AG04450 (cell line): ENCODE results near the gene HTATSF1. TPM values are rescaled to one million over a fixed set of nuclear protein-coding genes. Genes with fewer than 3 reads are reported as not detected.

Experiments
- CTCF ChIA-PET: fragments of 300-600, 350-600 bp; formaldehyde crosslinking; extraction: SDS; loops from one replicate; lab custom pipeline; 2022; ENCODE audit warnings: antibody characterized with exemption, inconsistent platforms; lab: Charles Lee
- POLR2A ChIA-PET: fragments of 350-600 bp; formaldehyde crosslinking; extraction: SDS; loops from one replicate; lab custom pipeline; 2021; ENCODE audit warnings: antibody characterized with exemption, inconsistent platforms; lab: Yijun Ruan, JAX
- DNase-seq: peaks from one replicate; pipeline ENCODE4 v3.0.0-alpha.2; 2011; ENCODE audit warnings: low read depth, low spot score
- H3K27ac ChIP-seq: one replicate; pipeline ENCODE4 v1.5.1; 2012; ENCODE audit warnings: low read depth, low read length, control low read depth
- H3K27me3 ChIP-seq: one replicate; pipeline ENCODE4 v1.6.0; 2012; ENCODE audit warnings: low read length; ENCODE audit not compliant: control insufficient read depth, insufficient read depth
- H3K4me3 ChIP-seq: 2 replicates; pipeline ENCODE4 v1.5.1; 2011; ENCODE audit warnings: mild to moderate bottlenecking, low read depth, low read length, control low read depth
- H3K9me3 ChIP-seq: 2 replicates; pipeline ENCODE4 v1.5.1; 2012; ENCODE audit warnings: low read length; ENCODE audit not compliant: control insufficient read depth, insufficient read depth
- polyA plus RNA-seq: library from polyadenylated mRNA; depleted of rRNA; stranded (reverse); fragments of >200 nt; gene quantifications from 2 replicates; pipeline ENCODE4 v1.2.3, GENCODE V29; 2011; rRNA removed
- small RNA-seq: library from RNA; depleted of rRNA; stranded (forward); fragments of <200 nt; gene quantifications from one replicate; pipeline ENCODE3, GENCODE V24; 2012; ENCODE audit warnings: low read depth; ENCODE audit not compliant: insufficient read length
- TF ChIP-seq, protein P1 (sequence below): IDR thresholded peaks from 2 replicates; pipeline ENCODE4 v1.5.1; 2011; ENCODE audit warnings: low read depth, low read length, control low read depth, inconsistent platforms

HTATSF1 gene
- polyA plus RNA-seq, 1 experiment = 1.8 TPM

DNA sequence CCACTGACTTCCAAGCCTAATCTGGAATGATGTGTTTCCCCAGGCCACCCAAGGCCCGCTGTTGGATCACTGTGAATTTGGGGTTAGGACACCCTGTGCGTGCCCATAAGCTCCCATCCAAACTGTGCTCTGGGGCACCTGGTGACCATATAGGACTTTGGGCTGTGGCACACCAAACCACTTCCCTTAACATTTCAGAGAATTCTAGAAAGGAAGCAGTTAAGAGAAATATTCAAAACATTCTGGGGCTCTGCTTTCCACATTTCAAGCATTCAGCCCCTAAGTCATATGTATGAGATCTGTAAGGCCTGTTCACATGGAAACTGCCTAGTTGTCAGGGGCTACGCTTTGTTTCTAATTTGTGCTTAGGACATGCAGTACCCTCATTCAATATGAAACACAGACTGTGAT is 49.0 kb downstream of the HTATSF1 start:
- H3K4me3 ChIP-seq = no peak overlapping the region
- POLR2A ChIA-PET = no interaction called here
- CTCF ChIA-PET = no interaction called here
- no peak for DNase-seq
- no peaks in the 10 kb centered on the region for H3K27me3 ChIP-seq
- TF ChIP-seq, protein P1, sequence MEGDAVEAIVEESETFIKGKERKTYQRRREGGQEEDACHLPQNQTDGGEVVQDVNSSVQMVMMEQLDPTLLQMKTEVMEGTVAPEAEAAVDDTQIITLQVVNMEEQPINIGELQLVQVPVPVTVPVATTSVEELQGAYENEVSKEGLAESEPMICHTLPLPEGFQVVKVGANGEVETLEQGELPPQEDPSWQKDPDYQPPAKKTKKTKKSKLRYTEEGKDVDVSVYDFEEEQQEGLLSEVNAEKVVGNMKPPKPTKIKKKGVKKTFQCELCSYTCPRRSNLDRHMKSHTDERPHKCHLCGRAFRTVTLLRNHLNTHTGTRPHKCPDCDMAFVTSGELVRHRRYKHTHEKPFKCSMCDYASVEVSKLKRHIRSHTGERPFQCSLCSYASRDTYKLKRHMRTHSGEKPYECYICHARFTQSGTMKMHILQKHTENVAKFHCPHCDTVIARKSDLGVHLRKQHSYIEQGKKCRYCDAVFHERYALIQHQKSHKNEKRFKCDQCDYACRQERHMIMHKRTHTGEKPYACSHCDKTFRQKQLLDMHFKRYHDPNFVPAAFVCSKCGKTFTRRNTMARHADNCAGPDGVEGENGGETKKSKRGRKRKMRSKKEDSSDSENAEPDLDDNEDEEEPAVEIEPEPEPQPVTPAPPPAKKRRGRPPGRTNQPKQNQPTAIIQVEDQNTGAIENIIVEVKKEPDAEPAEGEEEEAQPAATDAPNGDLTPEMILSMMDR = no peak
- H3K9me3 ChIP-seq = no peaks in the 10 kb centered on the region
- no peak overlapping the region for H3K27ac ChIP-seq

GRCh38 chrX:136549226-136549625 is 51.8 kb downstream of the HTATSF1 start:
- ChIA-PET POLR2A (no interaction called here), CTCF (interaction anchor here (1.3 kb wide), 1 partner anchor 28 kb away, joined by 4 read pairs; no protein-coding TSS in a partner anchor)
- TF ChIP-seq, protein P1 = no peak
- DNase-seq = no peak
- Histone ChIP-seq H3K27me3 (no peaks in the 10 kb centered on the region), H3K27ac (no peak overlapping the region), H3K4me3 (no peak overlapping the region), H3K9me3 (no peaks in the 10 kb centered on the region)

DNA sequence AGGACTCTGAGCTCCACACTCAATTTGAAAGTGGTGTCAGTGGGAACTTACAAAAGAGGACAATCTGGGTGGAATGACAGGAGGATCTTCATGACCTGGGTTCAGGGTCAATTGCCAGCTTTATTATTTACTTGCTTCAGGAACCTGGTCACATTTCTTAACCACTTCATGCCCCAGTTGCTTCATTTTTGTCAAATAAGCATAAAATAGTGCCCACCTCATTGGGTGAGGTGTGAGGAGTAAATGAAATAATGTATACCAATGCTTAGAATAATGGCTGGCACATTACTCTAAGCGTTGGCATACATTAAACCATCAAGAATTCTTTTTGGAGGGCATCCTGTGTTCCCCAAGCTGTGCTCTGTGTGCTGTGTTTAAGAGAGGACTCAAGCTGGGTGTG is 54.0 kb downstream of the HTATSF1 start:
- DNase-seq = no peak
- CTCF ChIA-PET = no interaction called here
- H3K4me3 ChIP-seq = no peak overlapping the region

DNA sequence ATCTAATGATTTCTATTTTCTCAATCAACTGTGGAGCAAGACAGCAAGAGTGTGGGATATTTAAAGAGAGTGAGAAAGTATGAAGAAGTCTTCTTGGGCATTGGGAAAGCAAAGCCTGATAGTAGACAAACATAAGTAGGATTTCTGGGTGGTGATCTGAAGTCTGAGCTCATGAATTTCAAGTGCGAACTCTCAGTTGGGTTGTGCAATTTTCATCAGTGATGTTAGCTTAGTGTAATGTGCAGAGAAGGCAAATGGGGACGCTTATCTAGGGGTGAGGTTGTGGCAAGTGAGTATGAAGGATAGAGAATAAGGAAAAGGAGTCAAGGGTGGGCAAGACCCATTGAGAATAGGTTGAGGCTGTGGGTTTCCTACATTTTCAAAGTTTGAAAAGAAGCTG is 58.3 kb downstream of the HTATSF1 start:
- no peak overlapping the region for H3K27ac ChIP-seq
- no peak overlapping the region for H3K4me3 ChIP-seq
- no peak for DNase-seq
- no peaks in the 10 kb centered on the region for H3K9me3 ChIP-seq
- H3K27me3 ChIP-seq = no peaks in the 10 kb centered on the region
- POLR2A ChIA-PET = no interaction called here
- TF ChIP-seq, protein P1 = no peak
- CTCF ChIA-PET = interaction anchor here (1.3 kb wide), 1 partner anchor 22 kb away, joined by 3 read pairs; no protein-coding TSS in a partner anchor

More for the DNA sequence above, 54.0 kb downstream of the HTATSF1 start:
- TF ChIP-seq, protein P1 = no peak
- POLR2A ChIA-PET = no interaction called here
- no peak overlapping the region for H3K27ac ChIP-seq
- no peaks in the 10 kb centered on the region for H3K27me3 ChIP-seq
- H3K9me3 ChIP-seq = no peaks in the 10 kb centered on the region

Small RNA genes within 50 kb of the gene (small RNA-seq; reads per million reads assigned to genes)
- gene MIR934 = not detected

Other genes starting within 250 kb of the HTATSF1 start
- 12.4 and 16.6 TPM in 2 replicates for gene MAP7D3, start 246.2 kb upstream of the HTATSF1 start, polyA plus RNA-seq
- gene ADGRG4, start 196.6 kb upstream of the HTATSF1 start, polyA plus RNA-seq = not detected in 2 replicates
- gene BRS3, start 9.6 kb upstream of the HTATSF1 start, polyA plus RNA-seq = not detected in 2 replicates
- not detected in 2 replicates for gene VGLL1, start 34.6 kb downstream of the HTATSF1 start, polyA plus RNA-seq
- not detected in 2 replicates for gene CD40LG, start 150.6 kb downstream of the HTATSF1 start, polyA plus RNA-seq